ENCODE data around the gene RWDD1.
A peak's percentile ranks its signal among the peaks of the same experiment; 100 is the strongest.

The RWDD1 gene

GRCh38 chr6:116615937-116616736, 44.8 kb downstream of the RWDD1 start, which contains the start of gene RSPH4A:
RSPH4A (plus strand) TSS chr6:116616479; CDS start chr6:116616624, 145 bp downstream.
- peak; percentile 70 for DNase-seq

DNA sequence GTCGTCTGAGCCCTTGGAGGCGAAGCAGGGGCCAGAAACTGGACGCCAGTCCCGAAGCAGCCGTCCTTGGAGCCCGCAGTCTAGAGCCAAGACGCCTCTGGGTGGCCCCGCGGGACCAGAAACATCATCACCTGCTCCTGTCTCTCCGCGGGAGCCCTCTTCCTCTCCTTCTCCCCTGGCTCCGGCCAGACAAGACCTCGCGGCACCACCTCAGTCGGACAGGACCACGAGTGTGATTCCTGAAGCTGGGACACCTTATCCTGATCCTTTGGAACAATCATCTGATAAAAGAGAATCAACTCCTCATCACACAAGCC, 45.4 kb downstream of the RWDD1 start:
- DNase-seq = no peak

- no peak for DNase-seq
Measured at GRCh38 chr6:116624036-116624805, 52.9 kb downstream of the RWDD1 start.

GRCh38 chr6:116625872-116626271, 54.6 kb downstream of the RWDD1 start:
- DNase-seq = no peak

GRCh38 chr6:116629563-116629981, 58.3 kb downstream of the RWDD1 start:
- DNase-seq = no peak

GRCh38 chr6:116631379-116631990, 60.2 kb downstream of the RWDD1 start:
- no peak for DNase-seq

GRCh38 chr6:116633685-116634084, 62.4 kb downstream of the RWDD1 start:
- DNase-seq = no peak

Measured in stimulated activated CD4-positive, alpha-beta T cell treated with anti-CD3 and anti-CD28 coated beads, Interleukin-4, amount 100 ng/mL, for 24 hours (primary cell).